ENCODE measurements around the gene ZNF883. TPM values are rescaled to one million over a fixed set of nuclear protein-coding genes. Genes with fewer than 3 reads are reported as not detected.
"Not testable (repeated sequence)": the region's sequence is repeated elsewhere in the genome, so short reads cannot be mapped to it uniquely, and the experiment has no call there.

Gene ZNF883
- total RNA-seq (10 to 100 TPM in 1 of 9 donors, 1 to 10 TPM in 8; 1.2 to 11.0 (median 6.2) TPM), polyA plus RNA-seq (1 to 10 TPM; 1.2 to 5.1 TPM)
- long read RNA-seq, donor 1, transcript ZNF883-201 (5 exons, 2,414 nt): major isoform, 8 of 9 reads
- long read RNA-seq, donor 1, partial matches to known transcripts: 1 of 9 reads
- long read RNA-seq, donor 1, other reads (novel, unspliced or antisense): 0 of 9 reads
- long read RNA-seq, donor 2, transcript ZNF883-201 (5 exons, 2,414 nt): major isoform, 10 of 12 reads
- long read RNA-seq, donor 2, partial matches to known transcripts: 0 of 12 reads
- long read RNA-seq, donor 2, other reads (novel, unspliced or antisense): 2 of 12 reads
- long read RNA-seq, donor 3, partial matches to known transcripts: 0 of 4 reads
- long read RNA-seq, donor 3, other reads (novel, unspliced or antisense): 0 of 4 reads

GRCh38 chr9:113011911-113012381, at the start of gene ZNF883:
TSS of gene ZNF883 (minus strand) at chr9:113012192.
- ATAC-seq (peak; percentile 73 to 93 (median 83)), DNase-seq (peak; percentile 51 to 74 (median 66))
- Histone ChIP-seq H3K27me3 (no peaks in the 10 kb centered on the region), H3K9me3 (peaks cover 0 to 58% (median 8%) of the 10 kb centered on the region in 12 donors), H3K4me1 (no peaks in the 10 kb centered on the region), H3K27ac (no peak within 1 kb of the TSS), H3K4me3 (peak within 1 kb of the TSS; percentile 17 to 64 (median 46)), H3K36me3 (no peaks in the 10 kb centered on the region)
- WGBS, 4 donors: 2 to 3% (median 2%) methylated on average over 30 of the region's 30 CpGs
- intact Hi-C loops (cut with DNase I): no loop called here
- no peak for TF ChIP-seq POLR2A (IDR thresholded peaks at IDR 0.05)
- TF ChIP-seq CTCF (IDR thresholded peaks at IDR 0.05): peak in 1 of 12 donors; percentile 16

GRCh38 chr9:113061072-113061850, 49.3 kb upstream of the ZNF883 start:
- intact Hi-C loops (cut with DNase I); H3K36me3 ChIP-seq; H3K27ac ChIP-seq; ATAC-seq; H3K4me1 ChIP-seq; H3K4me3 ChIP-seq: not testable (repeated sequence)
- 5 to 50% (median 26%) methylated on average over 22 to 25 of the region's 33 CpGs for WGBS, 4 donors
- H3K9me3 ChIP-seq: peaks cover 0 to 45% (median 12%) of the 10 kb centered on the region in 12 donors
- H3K27me3 ChIP-seq: peaks cover 17 to 46% (median 29%) of the 10 kb centered on the region in 9 donors
- DNase-seq: peak in 2 of 5 donors; percentile 24 to 82

GRCh38 chr9:113059581-113060284, 47.7 kb upstream of the ZNF883 start:
- peaks cover 17 to 46% (median 29%) of the 10 kb centered on the region in 9 donors for H3K27me3 ChIP-seq
- H3K9me3 ChIP-seq: peaks cover 0 to 49% (median 17%) of the 10 kb centered on the region in 12 donors
- H3K36me3 ChIP-seq, H3K4me1 ChIP-seq, H3K4me3 ChIP-seq, ATAC-seq, H3K27ac ChIP-seq: not testable (repeated sequence)
- intact Hi-C loops (cut with DNase I): loop anchor here in 1 of 10 donors (10.0 kb wide), 1 partner anchor 95 kb away; the partner anchor contains the start of gene SLC31A2
- WGBS, 4 donors: 3 to 23% (median 11%) methylated on average over 27 to 41 of the region's 61 CpGs
- peak in 1 of 5 donors; percentile 78 for DNase-seq

- WGBS, 4 donors: 38 to 55% (median 46%) methylated on average over 5 of the region's 5 CpGs
- peaks cover 0 to 68% (median 40%) of the 10 kb centered on the region in 12 donors for H3K9me3 ChIP-seq
- H3K27me3 ChIP-seq: peaks cover 13 to 35% (median 25%) of the 10 kb centered on the region in 9 donors
- DNase-seq (no peak), ATAC-seq (no peak)
- no peaks in the 10 kb centered on the region for H3K36me3 ChIP-seq
- intact Hi-C loops (cut with DNase I): loop anchor here in 1 of 10 donors (10.0 kb wide), 1 partner anchor 98 kb away; the partner anchor contains the start of gene SLC31A2
- H3K4me3 ChIP-seq: peak overlapping the region; percentile 4 to 91 (median 78)
- peak overlapping the region in 8 of 12 donors; percentile 22 to 83 (median 74) for H3K27ac ChIP-seq
- peaks cover 0 to 9% (median 0%) of the 10 kb centered on the region in 12 donors for H3K4me1 ChIP-seq
- TF ChIP-seq CTCF (IDR thresholded peaks at IDR 0.05) (no peak), POLR2A (IDR thresholded peaks at IDR 0.05) (no peak)
Measured at GRCh38 chr9:113057193-113057592, 45.2 kb upstream of the ZNF883 start.
